HTR-8/SVneo (cell line): ENCODE results near the gene PCAT6.
A peak's percentile ranks its signal among the peaks of the same experiment; 100 is the strongest.
"Not testable (repeated sequence)": the region's sequence is repeated elsewhere in the genome, so short reads cannot be mapped to it uniquely, and the experiment has no call there.

Experiments
- DNase-seq: peaks from one replicate; pipeline ENCODE4 v3.0.0; 2011; ENCODE audit warnings: low spot score, mixed read lengths; ENCODE audit not compliant: insufficient read length
- FAIRE-seq: peaks from 2 replicates; lab custom pipeline; 2011; peaks lifted over from hg19 to GRCh38; lab: Jason Lieb, UNC

The PCAT6 gene

GRCh38 chr1:202806845-202807450, 3.8 kb upstream of the PCAT6 start:
- DNase-seq (no peak), FAIRE-seq (no peak)

GRCh38 chr1:202807451-202807925, 3.3 kb upstream of the PCAT6 start:
- DNase-seq, result peak; percentile 71
- FAIRE-seq, result no peak

- no peak for FAIRE-seq
- DNase-seq, result peak; percentile 49
These were observed 2.6 kb upstream of the PCAT6 start, which contains the start of gene KDM5B for GRCh38 chr1:202807926-202808757. Gene KDM5B (minus strand): TSS chr1:202808421. CDS start chr1:202808305, 116 bp downstream.

GRCh38 chr1:202809597-202810159, 1.1 kb upstream of the PCAT6 start:
- no peak for FAIRE-seq
- DNase-seq, result no peak

GRCh38 chr1:202810193-202810614, 550 bp upstream of the PCAT6 start:
- DNase-seq (no peak), FAIRE-seq (no peak)

GRCh38 chr1:202811296-202812175, 782 bp downstream of the PCAT6 start:
- FAIRE-seq (no peak), DNase-seq (no peak)

GRCh38 chr1:202812176-202813026, 1.6 kb downstream of the PCAT6 start:
- no peak for FAIRE-seq
- DNase-seq, result no peak

GRCh38 chr1:202815120-202815519, 4.4 kb downstream of the PCAT6 start:
- FAIRE-seq (no peak), DNase-seq (no peak)

GRCh38 chr1:202818819-202819218, 8.1 kb downstream of the PCAT6 start:
- FAIRE-seq, result no peak
- DNase-seq, result no peak

GRCh38 chr1:202821467-202821866, 10.7 kb downstream of the PCAT6 start:
- DNase-seq, result no peak
- FAIRE-seq, result no peak

GRCh38 chr1:202825748-202826147, 15.0 kb downstream of the PCAT6 start:
- FAIRE-seq (no peak), DNase-seq (no peak)

- not testable (repeated sequence) for DNase-seq, FAIRE-seq
These were observed 18.5 kb downstream of the PCAT6 start for GRCh38 chr1:202829223-202829622.

- DNase-seq (no peak), FAIRE-seq (no peak)
These were observed 21.2 kb downstream of the PCAT6 start for GRCh38 chr1:202831906-202832305.

GRCh38 chr1:202834771-202835547, 24.2 kb downstream of the PCAT6 start:
- no peak for FAIRE-seq
- DNase-seq, result no peak

GRCh38 chr1:202835548-202836072, 24.9 kb downstream of the PCAT6 start:
- no peak for DNase-seq
- FAIRE-seq, result no peak

GRCh38 chr1:202836623-202837403, 26.1 kb downstream of the PCAT6 start:
- FAIRE-seq (no peak), DNase-seq (no peak)

GRCh38 chr1:202837746-202838262, 27.1 kb downstream of the PCAT6 start:
- DNase-seq, result no peak
- no peak for FAIRE-seq
